Neuronal stem cell (in vitro differentiated cells): Measurements from ENCODE around the gene POLQ. TPM values are rescaled to one million over a fixed set of nuclear protein-coding genes. Genes with fewer than 3 reads are reported as not detected.
"Not testable (repeated sequence)": the region's sequence is repeated elsewhere in the genome, so short reads cannot be mapped to it uniquely, and the experiment has no call there.

Source experiments
- DNase-seq: peaks from one replicate; pipeline ENCODE4 v3.0.0-alpha.2; 2013; ENCODE audit warnings: low spot score
- H2AFZ ChIP-seq: one replicate; pipeline ENCODE4 v1.6.1; 2013; ENCODE audit warnings: mild to moderate bottlenecking, low read length, inconsistent platforms
- H2AK5ac ChIP-seq: 2 replicates; pipeline ENCODE4 v1.6.1; 2013; ENCODE audit warnings: low read depth, mild to moderate bottlenecking, inconsistent platforms, low read length, moderate library complexity, mixed read lengths
- H2BK120ac ChIP-seq: 2 replicates; pipeline ENCODE4 v1.6.1; 2013; ENCODE audit warnings: low read depth, mild to moderate bottlenecking, inconsistent platforms, low read length, moderate library complexity, mixed read lengths
- H2BK12ac ChIP-seq: one replicate; pipeline ENCODE4 v1.6.1; 2013; ENCODE audit warnings: low read length, inconsistent platforms
- H2BK15ac ChIP-seq: 2 replicates; pipeline ENCODE4 v1.6.1; 2013; ENCODE audit warnings: mild to moderate bottlenecking, low read length, inconsistent platforms, mixed read lengths
- H2BK5ac ChIP-seq: one replicate; pipeline ENCODE4 v1.6.1; 2013; ENCODE audit warnings: inconsistent platforms, mild to moderate bottlenecking, low read length, moderate library complexity
- H3K14ac ChIP-seq: one replicate; pipeline ENCODE4 v1.6.1; 2013; ENCODE audit warnings: low read length, inconsistent platforms
- H3K18ac ChIP-seq: 2 replicates; pipeline ENCODE4 v1.6.1; 2013; ENCODE audit warnings: low read length, inconsistent platforms
- H3K23ac ChIP-seq: 2 replicates; pipeline ENCODE4 v1.6.1; 2013; ENCODE audit warnings: low read depth, mild to moderate bottlenecking, mixed read lengths, low read length, inconsistent platforms; ENCODE audit not compliant: poor library complexity
- H3K27ac ChIP-seq: replicated peaks from 3 replicates; pipeline ENCODE4 v1.5.1; 2013; ENCODE audit warnings: low read length, inconsistent platforms
- H3K27me3 ChIP-seq, 3 experiments: 2 replicates each; pipeline ENCODE4 v1.6.1; 2013; ENCODE audit warnings: low read length in 3 of 3, mild to moderate bottlenecking in 2 of 3, inconsistent platforms in 1 of 3, low read depth in 1 of 3, mixed read lengths in 1 of 3, moderate library complexity in 1 of 3; ENCODE audit not compliant: control insufficient read depth in 3 of 3, insufficient read depth in 3 of 3
- H3K36me3 ChIP-seq, 2 donors: replicated peaks in 1 of 2; 2 replicates each; pipeline ENCODE4 v1.6.1; 2013; ENCODE audit warnings: low read length in 2 of 2; ENCODE audit not compliant: control insufficient read depth in 2 of 2, insufficient read depth in 2 of 2
- H3K4ac ChIP-seq: 2 replicates; pipeline ENCODE4 v1.6.1; 2013; ENCODE audit warnings: inconsistent platforms, mild to moderate bottlenecking, low read length, moderate library complexity
- H3K4me1 ChIP-seq, 2 donors: 1 replicate in 1 of 2; 2 replicates in 1 of 2; pipeline ENCODE4 v1.6.1; 2013; ENCODE audit warnings: low read length in 2 of 2, low read depth in 1 of 2; ENCODE audit not compliant: control insufficient read depth in 2 of 2, insufficient read depth in 1 of 2
- H3K4me2 ChIP-seq: one replicate; pipeline ENCODE4 v1.6.1; 2013; ENCODE audit warnings: mild to moderate bottlenecking, low read length, inconsistent platforms; ENCODE audit not compliant: insufficient read depth, poor library complexity, severe bottlenecking
- H3K4me3 ChIP-seq, 2 donors: 2 replicates each; pipeline ENCODE4 v1.5.1; 2013; ENCODE audit warnings: low read length in 2 of 2, mild to moderate bottlenecking in 2 of 2, inconsistent platforms in 1 of 2, moderate library complexity in 1 of 2
- H3K79me1 ChIP-seq: one replicate; pipeline ENCODE4 v1.6.1; 2013; ENCODE audit warnings: low read depth, mild to moderate bottlenecking, inconsistent platforms, low read length, moderate library complexity
- H3K9ac ChIP-seq: one replicate; pipeline ENCODE4 v1.6.1; 2013; ENCODE audit warnings: mild to moderate bottlenecking, low read depth, low read length, inconsistent platforms; ENCODE audit not compliant: poor library complexity
- H3K9me3 ChIP-seq, 2 donors: replicated peaks in 1 of 2; 2 replicates each; pipeline versions ENCODE3 to v1.6.1; 2013; ENCODE audit warnings: low read length in 2 of 2, mild to moderate bottlenecking in 2 of 2, inconsistent platforms in 1 of 2, low read depth in 1 of 2, mixed read lengths in 1 of 2, moderate library complexity in 1 of 2; ENCODE audit not compliant: control insufficient read depth in 2 of 2, insufficient read depth in 1 of 2
- H4K8ac ChIP-seq: one replicate; pipeline ENCODE4 v1.6.1; 2013; ENCODE audit warnings: low read depth, mild to moderate bottlenecking, inconsistent platforms, low read length, moderate library complexity
- H4K91ac ChIP-seq: one replicate; pipeline ENCODE4 v1.6.1; 2013; ENCODE audit warnings: low read length, low read depth, mild to moderate bottlenecking, inconsistent platforms; ENCODE audit not compliant: poor library complexity
- WGBS, 2 donors: extraction: QIAGEN DNeasy Blood & Tissue Kit; methylation state at CpG; one replicate each; pipeline ENCODE4 v1.1.7; 2013; ENCODE audit warnings: missing lambda C conversion rate in 2 of 2, mixed read lengths in 1 of 2; ENCODE audit not compliant: insufficient read length in 2 of 2, insufficient replicate concordance in 1 of 2; ENCODE audit errors: extremely low coverage in 2 of 2; 5-methylcytosine and 5-hydroxymethylcytosine counted together
- polyA plus RNA-seq, 2 experiments: library from polyadenylated mRNA; stranded (reverse); fragments of 200-250 nt; gene quantifications; one replicate each; pipeline ENCODE4 v1.2.3, GENCODE V29; 2013

The POLQ gene
- 4.3 TPM for polyA plus RNA-seq (2013, experiment 1 of 2)
- polyA plus RNA-seq (2013, experiment 2 of 2): 4.4 TPM

DNA sequence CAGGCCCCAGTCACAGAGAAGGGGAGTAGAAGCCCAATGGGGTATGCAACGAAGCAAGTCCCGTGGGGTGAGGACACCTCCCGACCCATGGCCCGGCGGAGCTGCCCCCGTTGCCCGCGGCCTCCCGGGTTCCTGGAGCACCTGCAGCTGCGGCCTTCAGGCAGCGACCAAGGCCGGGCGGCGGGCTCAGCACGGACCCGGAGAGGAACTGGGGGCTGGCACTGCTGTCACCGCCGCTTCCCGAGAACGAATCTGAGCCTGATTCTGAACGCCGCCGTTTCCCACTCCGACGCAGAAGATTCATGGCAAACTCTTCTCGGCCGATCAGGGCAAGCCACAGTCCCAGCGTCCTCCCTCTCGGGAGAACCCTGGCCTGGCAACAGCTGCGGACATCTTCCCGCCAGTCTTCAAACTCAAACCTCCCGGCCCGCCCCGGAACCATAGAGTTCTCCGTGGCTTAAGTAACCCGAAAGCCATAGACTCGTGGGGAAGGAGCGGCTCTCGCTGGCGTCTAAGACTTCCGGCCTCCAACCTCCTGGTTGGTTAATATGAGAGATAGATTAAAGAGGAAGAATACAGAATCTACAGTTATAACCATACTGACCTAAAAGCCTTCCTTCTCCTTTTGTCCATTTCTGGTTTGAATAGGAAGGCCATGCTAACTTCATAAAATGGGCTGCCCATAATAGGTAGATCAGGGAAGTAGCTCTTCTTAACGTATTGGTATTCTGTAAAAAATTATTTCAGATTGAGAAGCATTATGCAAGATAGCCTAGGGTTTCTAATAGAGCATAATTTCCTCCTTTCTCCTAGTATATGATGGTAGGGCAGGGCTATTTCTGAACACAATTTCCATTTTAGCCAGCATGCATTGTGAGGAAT is at the start of gene POLQ:
Gene POLQ, minus strand, starts transcription at position 415 of the 882 bp plus-strand sequence. Its CDS starts 111 bp downstream, at position 304.
- no peak within 1 kb of the TSS for H3K27ac ChIP-seq
- H3K9me3 ChIP-seq: no peaks in the 10 kb centered on the region

DNA sequence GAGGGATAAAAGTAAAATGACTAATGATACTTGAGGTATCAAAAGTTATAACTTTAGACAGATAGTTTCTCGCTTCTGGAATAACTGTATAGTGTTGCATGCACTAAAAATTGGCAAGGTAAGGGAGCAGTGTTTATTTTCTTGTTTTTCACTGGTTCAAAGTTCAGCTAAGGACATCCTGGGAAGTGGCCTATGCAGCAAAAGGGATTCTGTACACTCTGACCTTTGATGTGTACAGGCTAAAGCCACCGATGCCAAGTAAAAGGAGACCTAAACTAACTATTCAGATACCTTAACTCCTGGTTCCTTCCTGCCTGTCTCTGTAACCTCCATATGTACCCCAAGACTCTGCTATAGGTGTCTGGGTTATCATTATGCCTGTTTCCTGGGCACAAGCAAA is 49.1 kb upstream of the POLQ start:
- H3K79me1 ChIP-seq: no peaks in the 10 kb centered on the region
- no peak for DNase-seq
- no peak overlapping the region for H2AK5ac ChIP-seq
- H3K36me3 ChIP-seq: no peaks in the 10 kb centered on the region
- no peak overlapping the region for H3K9ac ChIP-seq
- H3K4me3 ChIP-seq: no peak overlapping the region
- no peak overlapping the region for H3K14ac ChIP-seq
- H2BK120ac ChIP-seq: no peak overlapping the region
- no peaks in the 10 kb centered on the region for H3K4me1 ChIP-seq
- H3K4ac ChIP-seq: no peak overlapping the region
- no peak overlapping the region for H3K4me2 ChIP-seq
- peaks cover 0 to 35% (median 0%) of the 10 kb centered on the region in 3 experiments for H3K27me3 ChIP-seq
- no peak overlapping the region for H3K27ac ChIP-seq
- H4K8ac ChIP-seq: no peak overlapping the region
- H4K91ac ChIP-seq: no peak overlapping the region
- no peak overlapping the region for H2AFZ ChIP-seq
- WGBS, 2 donors: no CpG with 5 or more reads among the region's 2 CpGs
- H3K23ac ChIP-seq: no peak overlapping the region
- no peak overlapping the region for H3K18ac ChIP-seq
- H2BK5ac ChIP-seq: no peak overlapping the region
- H2BK12ac ChIP-seq: no peak overlapping the region
- H3K9me3 ChIP-seq: no peaks in the 10 kb centered on the region
- H2BK15ac ChIP-seq: no peak overlapping the region

More for the DNA sequence above, at the start of gene POLQ:
- Histone ChIP-seq H3K9ac (peak within 1 kb of the TSS; percentile 95), H3K36me3 (peaks cover 3 to 36% of the 10 kb centered on the region in 2 donors), H3K14ac (peak within 1 kb of the TSS; percentile 17), H3K18ac (peak within 1 kb of the TSS; percentile 87), H3K4me3 (peak within 1 kb of the TSS; percentile 66 to 92), H2BK15ac (no peak within 1 kb of the TSS), H2BK12ac (no peak within 1 kb of the TSS), H2BK120ac (no peak within 1 kb of the TSS), H3K4me1 (no peaks in the 10 kb centered on the region), H2AFZ (peak within 1 kb of the TSS; percentile 82), H2BK5ac (no peak within 1 kb of the TSS), H4K8ac (peak within 1 kb of the TSS; percentile 45), H4K91ac (no peak within 1 kb of the TSS), H3K23ac (no peak within 1 kb of the TSS), H3K27me3 (no peaks in the 10 kb centered on the region), H2AK5ac (no peak within 1 kb of the TSS), H3K4me2 (peak within 1 kb of the TSS; percentile 90), H3K4ac (no peak within 1 kb of the TSS), H3K79me1 (peaks cover 4% of the 10 kb centered on the region)
- peak; percentile 78 for DNase-seq
- WGBS, 2 donors: no CpG with 5 or more reads among the region's 42 CpGs

DNA sequence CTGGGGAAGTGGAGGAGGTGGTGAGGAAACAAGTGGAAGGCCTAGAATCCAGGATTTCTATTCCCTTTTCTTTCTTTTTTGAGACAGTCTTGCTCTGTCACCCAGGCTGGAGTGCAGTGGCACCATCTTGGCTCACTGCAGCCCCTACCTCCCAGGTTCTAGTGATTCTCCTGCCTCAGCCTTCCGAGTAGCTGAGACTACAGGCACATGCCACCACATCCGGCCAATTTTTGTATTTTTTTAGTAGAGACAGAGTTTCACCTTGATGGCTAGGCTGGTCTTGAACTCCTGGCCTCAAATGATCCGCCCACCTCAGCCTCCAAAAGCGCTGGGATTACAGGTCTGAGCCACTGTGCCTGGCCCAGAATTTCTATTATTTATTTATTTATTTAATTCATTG is 48.0 kb upstream of the POLQ start:
- not testable (repeated sequence) for H2BK5ac ChIP-seq

More for the DNA sequence above, 48.0 kb upstream of the POLQ start:
- not testable (repeated sequence) for H3K14ac ChIP-seq, H3K36me3 ChIP-seq, H2BK12ac ChIP-seq, H3K4ac ChIP-seq, H3K79me1 ChIP-seq, H2AK5ac ChIP-seq, H3K4me1 ChIP-seq, H3K9ac ChIP-seq, H2BK15ac ChIP-seq, DNase-seq, H3K23ac ChIP-seq, H4K91ac ChIP-seq, H2BK120ac ChIP-seq, H3K4me2 ChIP-seq, H3K4me3 ChIP-seq, H2AFZ ChIP-seq, H3K9me3 ChIP-seq, H3K18ac ChIP-seq, H3K27ac ChIP-seq, H4K8ac ChIP-seq
- no CpG with 5 or more reads among the region's 4 CpGs for WGBS, 2 donors
- peaks cover 0 to 35% (median 0%) of the 10 kb centered on the region in 3 experiments for H3K27me3 ChIP-seq
